DND-41 (cell line): Measurements from ENCODE around the gene HDGF.

Experiments used
- EZH2 ChIP-seq: IDR thresholded peaks from 3 replicates; pipeline ENCODE4 v1.6.1; 2012; ENCODE audit warnings: borderline replicate concordance, low read depth, mild to moderate bottlenecking, moderate library complexity, low read length, inconsistent platforms; ENCODE audit not compliant: severe bottlenecking
- TF ChIP-seq, protein P1 (sequence below): IDR thresholded peaks from 2 replicates; pipeline ENCODE4 v1.5.1; 2012; ENCODE audit warnings: borderline replicate concordance, low read length, moderate library complexity, mild to moderate bottlenecking; ENCODE audit not compliant: poor library complexity, severe bottlenecking; ENCODE audit errors: extremely low read depth

DNA sequence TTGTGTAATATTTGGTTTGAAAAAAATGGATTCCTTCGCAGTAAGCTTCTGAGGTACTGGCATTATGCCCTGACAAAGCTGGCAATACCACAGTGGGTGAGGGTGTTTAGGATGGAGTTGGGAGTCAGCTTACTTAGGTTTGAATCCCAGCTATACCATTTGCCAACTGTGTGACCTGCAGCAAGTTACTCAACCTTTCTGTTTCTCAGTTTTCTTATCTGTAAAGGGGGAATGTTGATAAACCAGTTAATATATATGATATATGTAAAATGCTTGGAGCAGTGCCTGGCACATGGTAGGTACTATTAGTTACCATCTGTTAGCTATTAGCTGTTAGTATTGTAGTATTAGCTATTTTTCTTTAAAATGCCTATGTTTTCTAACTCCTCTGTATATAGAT lies 4.9 kb upstream of the HDGF start:
- TF ChIP-seq, protein P1, sequence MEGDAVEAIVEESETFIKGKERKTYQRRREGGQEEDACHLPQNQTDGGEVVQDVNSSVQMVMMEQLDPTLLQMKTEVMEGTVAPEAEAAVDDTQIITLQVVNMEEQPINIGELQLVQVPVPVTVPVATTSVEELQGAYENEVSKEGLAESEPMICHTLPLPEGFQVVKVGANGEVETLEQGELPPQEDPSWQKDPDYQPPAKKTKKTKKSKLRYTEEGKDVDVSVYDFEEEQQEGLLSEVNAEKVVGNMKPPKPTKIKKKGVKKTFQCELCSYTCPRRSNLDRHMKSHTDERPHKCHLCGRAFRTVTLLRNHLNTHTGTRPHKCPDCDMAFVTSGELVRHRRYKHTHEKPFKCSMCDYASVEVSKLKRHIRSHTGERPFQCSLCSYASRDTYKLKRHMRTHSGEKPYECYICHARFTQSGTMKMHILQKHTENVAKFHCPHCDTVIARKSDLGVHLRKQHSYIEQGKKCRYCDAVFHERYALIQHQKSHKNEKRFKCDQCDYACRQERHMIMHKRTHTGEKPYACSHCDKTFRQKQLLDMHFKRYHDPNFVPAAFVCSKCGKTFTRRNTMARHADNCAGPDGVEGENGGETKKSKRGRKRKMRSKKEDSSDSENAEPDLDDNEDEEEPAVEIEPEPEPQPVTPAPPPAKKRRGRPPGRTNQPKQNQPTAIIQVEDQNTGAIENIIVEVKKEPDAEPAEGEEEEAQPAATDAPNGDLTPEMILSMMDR, result no peak
- no peak for TF ChIP-seq EZH2
